Measurements from ENCODE around the gene VGF.

GRCh38 chr7:101123703-101124068 lies 41.7 kb downstream of the VGF start:
- no peak for TF ChIP-seq EZH2 (IDR thresholded peaks at IDR 0.05; ENCODE audit: insufficient read depth, low read length)
- no peak for TF ChIP-seq CTCF (IDR thresholded peaks at IDR 0.05; ENCODE audit: insufficient read depth, low read depth, low read length)

Measured in astrocyte (in vitro differentiated cells and primary cell).